H9 (cell line): ENCODE data around the gene SPAG7. TPM values are rescaled to one million over a fixed set of nuclear protein-coding genes. Genes with fewer than 3 reads are reported as not detected.

Experiments used
- DNase-seq: peaks from one replicate; pipeline ENCODE4 v3.0.0-alpha.2; 2017
- H2AFZ ChIP-seq: one replicate; pipeline ENCODE4 v1.6.1; 2013; ENCODE audit warnings: mild to moderate bottlenecking, low read length, control low read depth, moderate library complexity
- H2AK5ac ChIP-seq: 2 replicates; pipeline ENCODE4 v1.6.1; 2013; ENCODE audit warnings: low read length, control low read depth, mixed read lengths; ENCODE audit not compliant: insufficient read length
- H2BK120ac ChIP-seq: one replicate; pipeline ENCODE4 v1.6.1; 2013; ENCODE audit warnings: low read depth, mild to moderate bottlenecking, low read length, control low read depth, inconsistent platforms; ENCODE audit not compliant: poor library complexity, severe bottlenecking
- H2BK12ac ChIP-seq: 2 replicates; pipeline ENCODE4 v1.6.1; 2013; ENCODE audit warnings: low read length, control low read depth, mixed read lengths, low read depth; ENCODE audit not compliant: insufficient read length
- H2BK15ac ChIP-seq: 2 replicates; pipeline ENCODE4 v1.6.1; 2013; ENCODE audit warnings: low read depth, low read length, control low read depth
- H2BK20ac ChIP-seq: one replicate; pipeline ENCODE4 v1.6.1; 2013; ENCODE audit warnings: low read depth, mild to moderate bottlenecking, low read length, control low read depth, inconsistent platforms; ENCODE audit not compliant: poor library complexity, severe bottlenecking
- H2BK5ac ChIP-seq: 2 replicates; pipeline ENCODE4 v1.6.1; 2013; ENCODE audit warnings: low read length, control low read depth, mixed read lengths; ENCODE audit not compliant: insufficient read length
- H3K14ac ChIP-seq: 2 replicates; pipeline ENCODE4 v1.6.1; 2013; ENCODE audit warnings: low read length, control low read depth; ENCODE audit not compliant: insufficient read depth
- H3K18ac ChIP-seq: 2 replicates; pipeline ENCODE4 v1.6.1; 2013; ENCODE audit warnings: low read depth, mild to moderate bottlenecking, mixed read lengths, low read length, control low read depth; ENCODE audit not compliant: insufficient read length
- H3K23ac ChIP-seq: 2 replicates; pipeline ENCODE4 v1.6.1; 2013; ENCODE audit warnings: low read length, control low read depth, mixed read lengths, low read depth; ENCODE audit not compliant: insufficient read length
- H3K23me2 ChIP-seq: 2 replicates; pipeline ENCODE4 v1.6.1; 2013; ENCODE audit warnings: low read depth, mild to moderate bottlenecking, mixed read lengths, low read length, control low read depth; ENCODE audit not compliant: insufficient read length, poor library complexity, severe bottlenecking
- H3K27ac ChIP-seq: 2 replicates; pipeline ENCODE4 v1.5.1; 2013; ENCODE audit warnings: low read length, control low read depth, mixed read lengths, low read depth; ENCODE audit not compliant: insufficient read length
- H3K27me3 ChIP-seq: 2 replicates; pipeline ENCODE4 v1.6.1; 2013; ENCODE audit warnings: low read length, control low read depth, inconsistent platforms; ENCODE audit not compliant: insufficient read depth
- H3K4ac ChIP-seq: 2 replicates; pipeline ENCODE4 v1.6.1; 2013; ENCODE audit warnings: low read depth, mild to moderate bottlenecking, control low read depth, inconsistent platforms, low read length, moderate library complexity
- H3K4me1 ChIP-seq: 2 replicates; pipeline ENCODE4 v1.6.1; 2013; ENCODE audit warnings: low read length, control low read depth, inconsistent platforms; ENCODE audit not compliant: insufficient read depth
- H3K4me2 ChIP-seq: 2 replicates; pipeline ENCODE4 v1.6.1; 2013; ENCODE audit warnings: low read length, control low read depth, mixed read lengths; ENCODE audit not compliant: insufficient read length, insufficient read depth
- H3K56ac ChIP-seq: 2 replicates; pipeline ENCODE4 v1.6.1; 2013; ENCODE audit warnings: low read depth, mild to moderate bottlenecking, mixed read lengths, low read length, control low read depth; ENCODE audit not compliant: insufficient read length
- H3K79me1 ChIP-seq: 2 replicates; pipeline ENCODE4 v1.6.1; 2013; ENCODE audit warnings: low read depth, mild to moderate bottlenecking, moderate library complexity, low read length, control low read depth, inconsistent platforms; ENCODE audit not compliant: insufficient read depth, poor library complexity, severe bottlenecking
- H3K79me2 ChIP-seq: 2 replicates; pipeline ENCODE4 v1.6.1; 2013; ENCODE audit warnings: low read length, control low read depth, inconsistent platforms; ENCODE audit not compliant: insufficient read depth
- H3K9ac ChIP-seq: 2 replicates; pipeline ENCODE4 v1.6.1; 2013; ENCODE audit warnings: low read length, control low read depth, mixed read lengths; ENCODE audit not compliant: insufficient read length; ENCODE audit errors: extremely low read depth
- H3K9me3 ChIP-seq: one replicate; pipeline ENCODE4 v1.6.1; 2013; ENCODE audit warnings: low read depth, low read length, inconsistent platforms; ENCODE audit not compliant: control insufficient read depth
- H3T11ph ChIP-seq: one replicate; pipeline ENCODE4 v1.6.1; 2013; ENCODE audit warnings: mild to moderate bottlenecking, low read length, control low read depth, inconsistent platforms
- H4K20me1 ChIP-seq: one replicate; pipeline ENCODE4 v1.6.1; 2013; ENCODE audit not compliant: control insufficient read depth, insufficient read length, insufficient read depth
- H4K5ac ChIP-seq: 2 replicates; pipeline ENCODE4 v1.6.1; 2013; ENCODE audit warnings: low read depth, mild to moderate bottlenecking, mixed read lengths, low read length, control low read depth; ENCODE audit not compliant: insufficient read length
- H4K8ac ChIP-seq: replicated peaks from 2 replicates; pipeline ENCODE4 v1.6.1; 2013; ENCODE audit warnings: low read length, control low read depth, mixed read lengths, low read depth; ENCODE audit not compliant: insufficient read length
- H4K91ac ChIP-seq: 2 replicates; pipeline ENCODE4 v1.6.1; 2013; ENCODE audit warnings: low read depth, mild to moderate bottlenecking, moderate library complexity, mixed read lengths, low read length, control low read depth; ENCODE audit not compliant: insufficient read length
- H3K27ac Mint-ChIP-seq, 3 experiments: 2 replicates in 2 of 3; 3 replicates in 1 of 3; pipeline ENCODE4 v1.8.0; 2020 to 2021; ENCODE audit warnings: mixed read lengths in 3 of 3, mild to moderate bottlenecking in 1 of 3, moderate library complexity in 1 of 3
- H3K27me3 Mint-ChIP-seq: 2 replicates; pipeline ENCODE4 v1.8.0; 2021; ENCODE audit warnings: low read depth, mild to moderate bottlenecking, moderate library complexity, mixed read lengths
- H3K36me3 Mint-ChIP-seq, 3 experiments: 2 replicates in 2 of 3; 3 replicates in 1 of 3; pipeline ENCODE4 v1.8.0; 2020 to 2021; ENCODE audit warnings: low read depth in 3 of 3, mixed read lengths in 3 of 3; ENCODE audit not compliant: insufficient read depth in 1 of 3
- H3K4me1 Mint-ChIP-seq, 2 experiments: 2 replicates each; pipeline ENCODE4 v1.8.0; 2020; ENCODE audit warnings: mixed read lengths in 2 of 2
- H3K4me3 Mint-ChIP-seq, 2 experiments: 2 replicates in 1 of 2; 3 replicates in 1 of 2; pipeline ENCODE4 v1.8.0; 2020 to 2021; ENCODE audit warnings: mild to moderate bottlenecking in 2 of 2, mixed read lengths in 2 of 2, moderate library complexity in 1 of 2
- H3K9me3 Mint-ChIP-seq, 2 experiments: 2 replicates in 1 of 2; 3 replicates in 1 of 2; pipeline ENCODE4 v1.8.0; 2020; ENCODE audit warnings: mild to moderate bottlenecking in 2 of 2, mixed read lengths in 2 of 2, moderate library complexity in 1 of 2
- CTCF ChIP-seq: fragments of 200-600 bp; sonication (generic); conservative IDR thresholded peaks from 3 replicates; pipeline ENCODE4 v1.8.0; 2021; ENCODE audit warnings: antibody characterized with exemption, mild to moderate bottlenecking
- WGBS: extraction: QIAGEN DNeasy Blood & Tissue Kit; methylation state at CpG from one replicate; pipeline ENCODE4 v1.1.7; 2013; ENCODE audit warnings: missing lambda C conversion rate, low lambda C conversion rate, mixed read lengths; ENCODE audit not compliant: insufficient read length; ENCODE audit errors: extremely low coverage; 5-methylcytosine and 5-hydroxymethylcytosine counted together
- total RNA-seq: library from RNA; stranded (reverse); gene quantifications from 2 replicates; pipeline ENCODE4 v1.2.1, GENCODE V29; 2021

Gene SPAG7
- total RNA-seq, 1 experiment from 2014 or later: 102 TPM

GRCh38 chr17:4939546-4939795 lies 28.1 kb downstream of the SPAG7 start:
- Histone ChIP-seq H4K91ac (no peak overlapping the region), H3K9ac (peak overlapping the region; percentile 71), H2AK5ac (no peak overlapping the region), H3K18ac (peak overlapping the region; percentile 69), H3T11ph (no peak overlapping the region), H2BK120ac (no peak overlapping the region), H3K4me2 (peak overlapping the region; percentile 80), H2BK20ac (no peak overlapping the region), H2BK15ac (no peak overlapping the region), H3K56ac (no peak overlapping the region), H3K27ac (peak overlapping the region; percentile 81), H3K27me3 (no peaks in the 10 kb centered on the region), H3K4me1 (no peaks in the 10 kb centered on the region), H3K14ac (peak overlapping the region; percentile 91), H3K9me3 (no peaks in the 10 kb centered on the region), H3K23me2 (peaks cover 17% of the 10 kb centered on the region), H4K5ac (no peak overlapping the region), H4K8ac (no peak overlapping the region), H2BK5ac (no peak overlapping the region), H2BK12ac (no peak overlapping the region), H2AFZ (no peak overlapping the region), H3K4ac (no peak overlapping the region), H3K79me2 (peaks cover 6% of the 10 kb centered on the region; the same call in 1 of the 2 replicates), H3K79me1 (peaks cover 5% of the 10 kb centered on the region), H3K23ac (no peak overlapping the region), H4K20me1 (peaks cover 7% of the 10 kb centered on the region)
- peaks cover 1% of the 10 kb centered on the region; the same call in 1 of the 2 replicates for H3K27me3 Mint-ChIP-seq
- no peak for DNase-seq
- peaks cover 27 to 70% (median 53%) of the 10 kb centered on the region in 3 experiments for H3K36me3 Mint-ChIP-seq
- WGBS: no CpG with 5 or more reads among the region's 16 CpGs
- peak overlapping the region; percentile 91 to 100 (median 97); a peak in 6 of 7 replicates for H3K27ac Mint-ChIP-seq
- H3K4me1 Mint-ChIP-seq: peaks cover 20 to 29% of the 10 kb centered on the region in 2 experiments
- H3K4me3 Mint-ChIP-seq: peak overlapping the region; percentile 95 to 98
- no peaks in the 10 kb centered on the region; a peak in 1 of 5 replicates for H3K9me3 Mint-ChIP-seq
- TF ChIP-seq CTCF: no peak
